DOHH2 (cell line): ENCODE data around the gene PLCG2.

ENCODE experiments used
- EZH2phosphoT487 ChIP-seq: fragments of 200-600 bp; sonication (generic); IDR thresholded peaks from 2 replicates; pipeline ENCODE4 v1.6.1; 2017; ENCODE audit warnings: borderline replicate concordance, mild to moderate bottlenecking, antibody characterized with exemption, low read length, moderate library complexity, mixed read lengths
- TF ChIP-seq, protein P1 (sequence below): fragments of 200-600 bp; sonication (generic); IDR thresholded peaks from one replicate; pipeline ENCODE4 v1.5.1; 2014; ENCODE audit warnings: antibody characterized with exemption, mild to moderate bottlenecking, low read depth, low read length; ENCODE audit not compliant: poor library complexity, severe bottlenecking

GRCh38 chr16:81782236-81782635, 3.1 kb downstream of the PLCG2 start:
- TF ChIP-seq, protein P1, sequence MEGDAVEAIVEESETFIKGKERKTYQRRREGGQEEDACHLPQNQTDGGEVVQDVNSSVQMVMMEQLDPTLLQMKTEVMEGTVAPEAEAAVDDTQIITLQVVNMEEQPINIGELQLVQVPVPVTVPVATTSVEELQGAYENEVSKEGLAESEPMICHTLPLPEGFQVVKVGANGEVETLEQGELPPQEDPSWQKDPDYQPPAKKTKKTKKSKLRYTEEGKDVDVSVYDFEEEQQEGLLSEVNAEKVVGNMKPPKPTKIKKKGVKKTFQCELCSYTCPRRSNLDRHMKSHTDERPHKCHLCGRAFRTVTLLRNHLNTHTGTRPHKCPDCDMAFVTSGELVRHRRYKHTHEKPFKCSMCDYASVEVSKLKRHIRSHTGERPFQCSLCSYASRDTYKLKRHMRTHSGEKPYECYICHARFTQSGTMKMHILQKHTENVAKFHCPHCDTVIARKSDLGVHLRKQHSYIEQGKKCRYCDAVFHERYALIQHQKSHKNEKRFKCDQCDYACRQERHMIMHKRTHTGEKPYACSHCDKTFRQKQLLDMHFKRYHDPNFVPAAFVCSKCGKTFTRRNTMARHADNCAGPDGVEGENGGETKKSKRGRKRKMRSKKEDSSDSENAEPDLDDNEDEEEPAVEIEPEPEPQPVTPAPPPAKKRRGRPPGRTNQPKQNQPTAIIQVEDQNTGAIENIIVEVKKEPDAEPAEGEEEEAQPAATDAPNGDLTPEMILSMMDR, result no peak
- TF ChIP-seq EZH2phosphoT487, result no peak
